Measurements from ENCODE around the gene FARP2.

FARP2 gene

GRCh38 chr2:241496904-241497877 is 141.1 kb downstream of the FARP2 start:
- in situ Hi-C loops (cut with HindIII; ENCODE audit: low sequenced_read_pairs) = no loop called here
- H3K4me3 ChIP-seq (ENCODE audit: low read depth, low read length) = no peak overlapping the region
- TF ChIP-seq CTCF (IDR thresholded peaks at IDR 0.05; ENCODE audit: low read depth, low read length) = no peak
- DNase-seq (ENCODE audit: low read depth, low spot score) = no peak

DNA sequence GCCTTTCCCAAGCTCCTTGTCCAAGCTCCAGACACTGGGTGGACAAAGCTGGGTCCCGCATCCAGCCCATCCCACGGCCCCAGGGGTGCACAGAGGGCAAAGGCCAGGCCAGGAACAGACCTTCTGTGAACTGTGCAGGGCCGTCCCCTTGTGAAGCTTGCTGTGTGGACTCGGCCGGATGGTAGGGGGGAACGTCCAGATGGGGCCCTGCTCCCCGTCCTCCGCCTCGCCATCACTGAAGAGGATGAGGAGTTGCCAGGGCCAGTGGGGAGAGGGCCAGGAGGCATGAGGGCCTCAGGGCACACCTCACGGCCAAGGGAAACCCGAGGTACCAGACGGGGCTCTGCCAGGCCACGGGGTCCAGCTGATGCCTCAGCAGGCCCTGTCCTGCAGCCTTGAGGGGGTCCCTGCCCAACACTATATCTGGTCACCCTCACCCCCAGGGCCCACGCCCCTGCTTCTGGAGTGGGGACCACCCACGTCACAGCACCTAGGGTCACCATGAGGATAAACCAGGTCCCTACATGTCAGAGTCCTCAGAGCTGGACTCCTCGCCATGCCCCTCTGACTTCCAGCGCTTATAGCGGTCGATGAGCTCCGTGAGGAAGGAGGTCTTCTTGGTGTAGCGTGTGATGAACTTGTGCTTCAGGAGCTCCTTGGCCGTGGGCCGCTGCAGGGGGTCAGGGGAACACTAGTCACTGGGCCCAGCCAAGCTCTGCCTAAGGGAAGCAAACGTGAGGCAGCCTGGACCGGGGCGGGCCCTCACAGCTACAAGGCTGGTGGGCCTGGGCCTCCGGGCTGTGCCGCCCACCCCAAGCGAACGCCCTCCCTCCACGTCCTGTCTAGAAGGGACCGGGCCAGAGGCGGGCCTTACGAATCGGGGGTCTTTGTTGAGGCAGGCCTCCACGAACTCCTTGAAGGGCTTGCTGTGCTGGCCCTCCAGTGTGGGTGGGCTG is 142.3 kb downstream of the FARP2 start:
- no peak for DNase-seq (ENCODE audit: low read depth, low spot score)
- in situ Hi-C loops (cut with HindIII; ENCODE audit: low sequenced_read_pairs) = no loop called here
- H3K4me3 ChIP-seq (ENCODE audit: low read depth, low read length) = no peak overlapping the region
- TF ChIP-seq CTCF (IDR thresholded peaks at IDR 0.05; ENCODE audit: low read depth, low read length) = no peak

- no peak overlapping the region for H3K4me3 ChIP-seq (ENCODE audit: low read depth, low read length)
- in situ Hi-C loops (cut with HindIII; ENCODE audit: low sequenced_read_pairs) = no loop called here
- DNase-seq (ENCODE audit: low read depth, low spot score) = peak; percentile 46
- no peak for TF ChIP-seq CTCF (IDR thresholded peaks at IDR 0.05; ENCODE audit: low read depth, low read length)
Measured at GRCh38 chr2:241499146-241499965, 143.3 kb downstream of the FARP2 start.

GRCh38 chr2:241500016-241500415 is 143.9 kb downstream of the FARP2 start:
- no peak for DNase-seq (ENCODE audit: low read depth, low spot score)
- no peak for TF ChIP-seq CTCF (IDR thresholded peaks at IDR 0.05; ENCODE audit: low read depth, low read length)
- in situ Hi-C loops (cut with HindIII; ENCODE audit: low sequenced_read_pairs) = no loop called here
- no peak overlapping the region for H3K4me3 ChIP-seq (ENCODE audit: low read depth, low read length)

GRCh38 chr2:241500431-241500975 is 144.4 kb downstream of the FARP2 start:
- in situ Hi-C loops (cut with HindIII; ENCODE audit: low sequenced_read_pairs) = no loop called here
- no peak overlapping the region for H3K4me3 ChIP-seq (ENCODE audit: low read depth, low read length)
- no peak for DNase-seq (ENCODE audit: low read depth, low spot score)
- no peak for TF ChIP-seq CTCF (IDR thresholded peaks at IDR 0.05; ENCODE audit: low read depth, low read length)

All from astrocyte of the spinal cord (primary cell).